Activated T-cell treated with anti-CD3 and anti-CD28 coated beads, Interleukin-2, amount 50 U/mL, for 48 hours (primary cell): Measurements from ENCODE around the gene GFER.
"Not testable (repeated sequence)": the region's sequence is repeated elsewhere in the genome, so short reads cannot be mapped to it uniquely, and the experiment has no call there.

Source experiments
- DNase-seq, 2 experiments: peaks; one replicate each; pipeline ENCODE4 v3.0.0-alpha.2; 2020

GFER gene

GRCh38 chr16:2028620-2029220 lies 44.7 kb downstream of the GFER start:
- no peak for DNase-seq

DNA sequence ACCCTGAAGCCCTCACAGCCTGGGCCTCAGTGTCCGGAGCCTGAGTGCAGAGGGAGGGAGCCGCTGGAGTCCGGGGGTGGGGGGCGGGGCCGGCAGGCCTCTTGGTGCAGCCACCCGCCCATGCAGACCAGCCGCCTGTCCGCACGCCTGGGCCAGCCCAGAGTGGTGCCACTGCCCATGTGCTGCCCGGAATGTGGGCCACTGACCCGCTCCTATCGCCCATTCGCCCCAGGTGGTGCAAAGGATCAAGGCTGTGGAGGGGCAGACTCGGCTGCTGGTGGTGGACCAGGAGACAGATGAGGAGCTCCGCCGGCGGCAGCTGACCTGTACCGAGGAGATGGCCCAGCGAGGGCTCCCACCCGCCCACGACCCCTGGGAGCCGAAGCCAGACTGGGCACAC lies 45.4 kb downstream of the GFER start:
- DNase-seq: no peak

GRCh38 chr16:2030036-2030435 lies 46.0 kb downstream of the GFER start:
- DNase-seq: no peak

- no peak for DNase-seq
Observed at GRCh38 chr16:2031081-2031577, 47.1 kb downstream of the GFER start.

GRCh38 chr16:2032285-2033056 lies 48.5 kb downstream of the GFER start:
- no peak for DNase-seq

- no peak for DNase-seq
Observed at GRCh38 chr16:2033057-2033908, 49.3 kb downstream of the GFER start.

GRCh38 chr16:2033909-2034695 lies 50.1 kb downstream of the GFER start:
- not testable (repeated sequence) for DNase-seq

DNA sequence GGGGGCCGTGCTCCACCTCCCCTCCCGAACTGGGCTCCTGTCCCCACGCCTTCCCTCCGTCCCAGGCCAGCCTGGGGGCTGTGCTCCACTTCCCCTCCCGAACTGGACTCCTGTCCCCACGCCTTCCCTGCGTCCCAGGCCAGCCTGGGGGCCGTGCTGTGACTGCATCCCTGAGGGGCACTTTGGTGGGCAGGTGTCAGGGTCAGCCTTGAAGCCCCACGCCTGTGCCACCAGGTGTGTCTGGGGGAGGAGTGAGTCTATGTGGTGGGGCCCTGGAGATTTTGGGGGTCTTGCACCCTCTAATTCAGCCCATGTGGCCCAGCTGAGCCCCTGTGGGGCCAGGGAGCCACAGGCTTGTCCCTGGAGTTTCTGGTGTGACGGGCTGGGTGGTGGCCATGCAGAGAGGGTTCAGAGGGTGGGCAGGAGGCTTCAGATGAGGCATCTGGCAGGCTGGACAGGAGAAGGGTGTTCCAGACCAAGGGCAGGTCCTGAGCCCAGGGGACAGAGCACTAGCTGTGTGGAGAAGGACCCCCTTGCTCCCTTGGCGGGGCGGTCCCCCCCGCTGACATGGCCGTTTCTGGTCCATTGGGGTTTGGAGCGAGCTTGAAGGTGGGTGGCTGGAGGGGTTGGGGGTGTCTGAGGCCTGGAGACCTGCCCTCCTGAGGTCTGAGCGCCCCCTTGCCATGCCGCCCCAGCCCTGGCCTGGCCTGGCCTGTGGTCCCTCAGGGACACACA lies 50.9 kb downstream of the GFER start:
- no peak for DNase-seq

- no peak for DNase-seq
Observed at GRCh38 chr16:2035431-2036199, 51.6 kb downstream of the GFER start.

DNA sequence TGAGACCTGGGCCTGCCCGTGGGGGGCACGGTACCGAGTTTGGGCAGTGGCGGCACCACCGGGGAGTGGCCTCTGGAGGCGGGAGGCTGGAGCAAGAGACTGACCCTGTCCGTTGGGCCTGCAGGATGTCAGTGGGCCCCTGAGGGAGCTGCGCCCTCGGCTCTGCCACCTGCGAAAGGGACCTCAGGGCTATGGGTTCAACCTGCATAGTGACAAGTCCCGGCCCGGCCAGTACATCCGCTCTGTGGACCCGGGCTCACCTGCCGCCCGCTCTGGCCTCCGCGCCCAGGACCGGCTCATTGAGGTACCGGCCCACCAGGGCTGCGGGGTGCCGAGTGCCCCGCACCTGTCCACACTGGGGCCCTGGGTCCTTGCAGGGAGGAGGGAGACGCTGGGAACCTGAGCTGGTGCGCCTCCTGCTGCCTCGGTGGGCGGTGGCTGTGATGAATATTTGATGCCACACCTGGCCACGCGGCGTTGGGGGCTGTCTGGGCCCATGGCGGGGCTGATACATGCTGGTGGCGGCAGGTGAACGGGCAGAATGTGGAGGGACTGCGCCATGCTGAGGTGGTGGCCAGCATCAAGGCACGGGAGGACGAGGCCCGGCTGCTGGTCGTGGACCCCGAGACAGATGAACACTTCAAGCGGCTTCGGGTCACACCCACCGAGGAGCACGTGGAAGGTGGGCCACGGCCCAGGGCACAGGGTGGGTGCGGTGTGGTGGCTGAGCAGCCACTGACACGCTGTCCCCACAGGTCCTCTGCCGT lies 52.4 kb downstream of the GFER start:
- no peak for DNase-seq

GRCh38 chr16:2037115-2037514 lies 53.1 kb downstream of the GFER start:
- no peak for DNase-seq
